Measurements from ENCODE around the gene CABP1.

- TF ChIP-seq CTCF (IDR thresholded peaks at IDR 0.05 in 4 of 5, conservative IDR thresholded peaks at IDR 0.05 in 1 of 5) (no peak), POLR2A (IDR thresholded peaks at IDR 0.05) (no peak)
Observed at GRCh38 chr12:120674097-120674636, 33.7 kb downstream of the CABP1 start.

Measured in gastrocnemius medialis (tissue), 4 donors.